Endometrial microvascular endothelial cells (primary cell): Measurements from ENCODE around the gene FGFRL1. TPM values are rescaled to one million over a fixed set of nuclear protein-coding genes. Genes with fewer than 3 reads are reported as not detected.

ENCODE experiments used
- in situ Hi-C: cut with HindIII; loops from 2 replicates; pipeline ENCODE4 v1.10.0; 2017; ENCODE audit warnings: low sequenced_read_pairs, low pct_unique_long_range_greater_than_20kb; ENCODE audit errors: inconsistent ontology term
- total RNA-seq: library from RNA; depleted of rRNA; stranded (reverse); fragments of >200 nt; gene quantifications from one replicate; pipeline ENCODE4 v1.2.3, GENCODE V29; 2015; ENCODE audit errors: inconsistent ontology term

FGFRL1 gene
- total RNA-seq, 1 donor from 2014 or later: 11.9 TPM

GRCh38 chr4:1002631-1003251 is 8.7 kb upstream of the FGFRL1 start:
- in situ Hi-C loops: no loop called here

- in situ Hi-C loops: no loop called here
These were observed 8.0 kb upstream of the FGFRL1 start for GRCh38 chr4:1003271-1004070.

- in situ Hi-C loops: no loop called here
These were observed 7.4 kb upstream of the FGFRL1 start for GRCh38 chr4:1004071-1004418.

GRCh38 chr4:1004557-1005485 is 6.6 kb upstream of the FGFRL1 start:
- in situ Hi-C loops: no loop called here

- in situ Hi-C loops: no loop called here
These were observed 4.6 kb upstream of the FGFRL1 start for GRCh38 chr4:1006856-1007255.

- in situ Hi-C loops: no loop called here
These were observed 2.4 kb upstream of the FGFRL1 start for GRCh38 chr4:1008840-1009541.

GRCh38 chr4:1009542-1010394 is 1.7 kb upstream of the FGFRL1 start:
- in situ Hi-C loops: no loop called here

GRCh38 chr4:1010395-1011021 is 918 bp upstream of the FGFRL1 start:
- in situ Hi-C loops: no loop called here

- in situ Hi-C loops: no loop called here
These were observed 224 bp downstream of the FGFRL1 start for GRCh38 chr4:1011666-1012033.

GRCh38 chr4:1012034-1012739 is 761 bp downstream of the FGFRL1 start:
- in situ Hi-C loops: no loop called here

- in situ Hi-C loops: no loop called here
These were observed 2.0 kb downstream of the FGFRL1 start for GRCh38 chr4:1013225-1014073.

- in situ Hi-C loops: no loop called here
These were observed 3.1 kb downstream of the FGFRL1 start for GRCh38 chr4:1014291-1015167.

GRCh38 chr4:1015179-1015578 is 3.8 kb downstream of the FGFRL1 start:
- in situ Hi-C loops: no loop called here

- in situ Hi-C loops: no loop called here
These were observed 4.3 kb downstream of the FGFRL1 start for GRCh38 chr4:1015746-1016145.

- in situ Hi-C loops: no loop called here
These were observed 5.8 kb downstream of the FGFRL1 start for GRCh38 chr4:1017211-1017610.

- in situ Hi-C loops: no loop called here
These were observed 6.3 kb downstream of the FGFRL1 start for GRCh38 chr4:1017706-1018105.
